Fibroblast of skin of abdomen (primary cell): ENCODE results near the gene ZFAND3.

Experiments used
- DNase-seq: peaks from one replicate; pipeline ENCODE4 v3.0.0-alpha.2; 2013

Gene ZFAND3

GRCh38 chr6:37897818-37898515 lies 78.4 kb downstream of the ZFAND3 start:
- no peak for DNase-seq

GRCh38 chr6:37903351-37904340 lies 84.1 kb downstream of the ZFAND3 start:
- no peak for DNase-seq

DNA sequence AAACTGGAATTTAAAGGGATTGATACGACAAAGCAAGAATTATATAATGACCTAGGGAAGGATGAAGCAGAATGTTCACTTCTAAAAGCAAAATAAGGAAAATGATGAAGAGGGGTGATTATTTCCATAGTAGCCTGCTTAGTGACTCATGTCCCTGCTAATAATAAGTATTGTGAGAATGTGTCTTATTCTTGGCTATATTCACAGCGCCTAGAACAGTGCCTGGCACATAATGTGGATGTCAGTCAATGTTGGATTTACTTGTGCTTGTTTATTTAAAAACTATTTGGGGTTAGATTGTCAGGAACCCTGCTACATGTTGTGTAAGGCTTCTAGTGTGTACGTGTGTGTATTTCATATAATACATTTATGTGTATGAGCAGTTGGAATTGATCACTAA lies 85.1 kb downstream of the ZFAND3 start:
- DNase-seq: no peak

DNA sequence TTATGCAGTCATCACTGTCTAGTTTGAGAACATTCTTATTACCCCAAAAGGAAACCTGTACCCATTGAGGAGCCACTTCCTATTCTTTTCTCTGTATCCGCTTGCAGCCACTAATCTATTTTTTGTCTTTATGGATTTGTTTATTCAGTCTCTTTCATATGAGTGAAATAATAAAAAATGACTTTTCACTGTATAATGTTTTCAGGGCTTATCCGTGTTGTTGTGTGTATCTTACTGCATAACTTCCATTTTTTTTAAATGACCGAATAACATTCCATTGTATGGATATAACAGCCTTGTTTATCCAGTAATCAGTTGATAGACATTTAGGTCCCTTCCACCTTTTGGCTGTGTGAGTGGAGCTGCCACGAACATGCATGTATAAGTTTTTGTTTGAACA lies 86.6 kb downstream of the ZFAND3 start:
- DNase-seq: no peak

- DNase-seq: no peak
Measured at GRCh38 chr6:37910998-37911397, 91.5 kb downstream of the ZFAND3 start.

DNA sequence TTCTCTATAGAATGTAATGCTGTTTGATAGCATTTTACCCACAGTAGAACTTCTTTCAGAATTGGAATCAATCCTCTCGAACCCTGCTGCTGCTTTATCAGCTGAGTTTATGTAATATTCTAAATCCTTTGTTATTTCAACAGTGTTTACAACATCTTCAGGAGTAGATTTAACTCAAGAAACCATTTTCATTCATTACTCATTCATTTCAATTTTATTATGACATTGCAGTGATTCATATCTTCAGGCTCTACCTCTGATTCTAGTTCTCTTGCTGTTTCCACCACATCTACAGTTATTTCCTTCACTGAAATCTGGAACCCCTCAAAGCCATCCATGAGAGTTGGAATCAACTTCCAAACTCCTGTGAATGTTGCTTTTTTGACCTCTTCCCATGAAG lies 93.7 kb downstream of the ZFAND3 start:
- peak; percentile 4 for DNase-seq

GRCh38 chr6:37915463-37915862 lies 95.9 kb downstream of the ZFAND3 start:
- no peak for DNase-seq

DNA sequence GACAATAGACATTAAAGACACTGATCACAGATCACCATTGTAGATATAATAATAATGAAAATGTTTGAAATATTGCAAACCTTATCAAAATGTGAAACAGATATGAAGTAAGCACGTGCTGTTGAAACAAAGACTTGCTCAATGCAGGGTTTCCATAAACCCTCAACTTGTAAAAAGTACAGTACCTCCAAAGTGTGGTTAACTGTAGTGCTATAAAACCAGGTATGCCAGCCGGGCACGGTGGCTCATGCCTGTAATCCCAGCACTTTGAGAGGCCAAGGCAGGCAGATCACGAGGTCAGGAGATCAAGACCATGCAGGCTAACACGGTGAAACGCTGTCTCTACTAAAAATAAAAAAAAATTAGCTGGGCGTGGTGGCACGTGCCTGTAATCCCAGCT lies 96.6 kb downstream of the ZFAND3 start:
- DNase-seq: no peak

- no peak for DNase-seq
Measured at GRCh38 chr6:37916675-37917074, 97.1 kb downstream of the ZFAND3 start.

DNA sequence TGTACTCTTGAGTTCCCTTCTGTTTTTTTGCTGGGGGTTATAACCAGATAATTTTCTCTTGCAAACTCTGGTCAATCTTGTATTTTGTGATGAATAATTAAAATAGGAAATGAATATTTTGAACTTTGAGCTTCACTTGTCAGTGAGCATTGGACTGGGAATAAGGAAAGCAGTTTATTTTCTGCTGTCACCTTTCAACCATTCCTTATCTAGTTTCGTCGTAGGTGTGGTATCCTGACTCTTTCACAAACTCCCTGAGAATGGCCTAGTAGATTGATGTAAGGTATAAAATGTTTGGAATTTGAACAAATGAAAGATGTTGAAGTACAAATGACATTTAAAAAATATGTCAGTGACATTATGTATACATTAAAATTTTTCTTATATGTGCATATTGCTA lies 98.0 kb downstream of the ZFAND3 start:
- DNase-seq: no peak

DNA sequence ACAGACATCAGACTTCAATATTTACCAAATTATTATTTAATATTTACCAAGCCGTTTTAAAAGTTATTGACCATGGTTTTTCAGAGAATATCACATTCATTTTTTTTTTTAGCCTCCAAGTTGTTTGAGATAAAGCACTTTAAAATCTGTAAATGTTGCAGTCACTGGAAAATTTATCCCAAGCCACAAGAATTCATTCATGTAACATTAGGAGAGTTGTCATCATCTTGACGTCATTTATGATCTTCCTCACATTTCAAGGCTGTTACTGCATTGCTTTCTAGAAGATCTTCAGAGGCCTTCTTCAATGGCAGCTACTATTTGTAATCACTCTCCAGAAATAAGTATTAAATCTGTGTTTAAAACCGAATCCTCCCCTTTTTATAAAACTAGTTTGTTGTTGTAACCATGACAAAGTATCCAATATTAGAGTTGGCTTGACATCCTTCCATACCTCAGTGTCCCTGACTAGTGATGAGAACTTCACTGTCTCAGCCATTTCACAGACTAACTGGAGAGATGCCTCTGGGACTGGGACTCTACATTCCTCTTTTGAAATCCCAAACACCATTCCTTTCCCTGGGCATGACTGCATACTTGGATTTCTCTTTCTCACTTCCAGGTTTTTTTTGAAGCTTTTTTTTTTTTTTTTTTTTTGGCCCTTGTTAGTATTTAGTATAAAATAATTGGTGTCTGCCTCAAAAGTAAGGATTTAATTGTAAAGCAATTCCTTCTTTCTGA lies 100.1 kb downstream of the ZFAND3 start:
- DNase-seq: peak; percentile 84

GRCh38 chr6:37920667-37921066 lies 101.1 kb downstream of the ZFAND3 start:
- DNase-seq: no peak

- no peak for DNase-seq
Measured at GRCh38 chr6:37922563-37922962, 103.0 kb downstream of the ZFAND3 start.

DNA sequence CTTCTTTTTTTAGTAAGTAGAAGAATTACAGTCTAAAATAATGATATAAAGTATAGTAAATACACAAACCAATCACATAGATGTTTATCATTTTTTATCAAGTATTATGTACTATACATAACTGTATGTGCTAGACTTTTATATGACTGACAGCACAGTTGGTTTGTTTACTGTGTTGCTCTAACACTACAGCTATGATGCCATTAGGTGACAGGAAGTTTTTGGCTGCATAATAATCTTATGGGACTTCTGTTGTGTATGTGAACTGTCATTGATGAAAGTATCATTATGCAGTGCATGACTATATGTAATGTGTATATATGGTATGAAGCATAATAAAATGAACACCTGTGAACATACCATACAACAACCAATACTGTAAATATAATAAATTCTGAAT lies 104.0 kb downstream of the ZFAND3 start:
- DNase-seq: no peak

DNA sequence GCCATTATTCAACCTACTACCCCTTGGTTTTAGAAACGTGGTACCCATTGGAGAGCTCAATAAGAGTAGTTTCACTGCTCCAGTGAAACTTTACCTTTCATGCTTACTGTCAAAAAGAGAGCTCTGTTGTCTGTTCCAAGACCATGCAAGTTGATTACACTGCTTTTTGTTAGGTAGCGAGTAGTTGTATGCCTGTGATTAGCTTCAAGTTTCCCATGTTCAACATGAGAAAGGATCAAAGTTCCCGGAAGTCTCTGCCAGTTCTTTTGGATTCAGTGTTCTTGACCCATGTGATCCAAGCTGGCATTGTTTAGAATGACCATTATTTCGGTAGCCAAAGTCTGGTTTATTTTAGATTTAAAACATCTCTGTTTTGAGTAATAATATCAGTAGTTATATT lies 107.1 kb downstream of the ZFAND3 start:
- no peak for DNase-seq

- DNase-seq: no peak
Measured at GRCh38 chr6:37928217-37928616, 108.7 kb downstream of the ZFAND3 start.

GRCh38 chr6:37930288-37930971 lies 110.9 kb downstream of the ZFAND3 start:
- no peak for DNase-seq

DNA sequence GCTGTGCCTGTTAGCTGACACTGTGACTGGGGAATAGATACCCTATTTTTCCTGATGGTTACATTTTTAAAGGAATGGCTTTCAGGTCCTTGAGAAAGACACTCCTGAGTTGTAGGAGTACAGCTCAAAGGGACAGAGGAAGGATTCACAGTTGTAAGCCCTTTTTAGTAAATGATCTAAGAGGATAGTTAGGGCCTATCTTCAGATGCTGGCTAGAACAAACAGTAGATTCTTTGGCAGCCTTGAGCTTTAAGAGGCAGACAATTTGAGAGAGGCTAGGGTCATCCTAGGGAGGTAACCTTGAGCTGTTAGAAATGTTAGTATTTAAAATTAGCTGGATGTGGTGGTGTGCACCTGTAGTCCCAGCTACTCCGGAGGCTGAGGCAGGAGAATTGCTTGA lies 111.5 kb downstream of the ZFAND3 start:
- no peak for DNase-seq

DNA sequence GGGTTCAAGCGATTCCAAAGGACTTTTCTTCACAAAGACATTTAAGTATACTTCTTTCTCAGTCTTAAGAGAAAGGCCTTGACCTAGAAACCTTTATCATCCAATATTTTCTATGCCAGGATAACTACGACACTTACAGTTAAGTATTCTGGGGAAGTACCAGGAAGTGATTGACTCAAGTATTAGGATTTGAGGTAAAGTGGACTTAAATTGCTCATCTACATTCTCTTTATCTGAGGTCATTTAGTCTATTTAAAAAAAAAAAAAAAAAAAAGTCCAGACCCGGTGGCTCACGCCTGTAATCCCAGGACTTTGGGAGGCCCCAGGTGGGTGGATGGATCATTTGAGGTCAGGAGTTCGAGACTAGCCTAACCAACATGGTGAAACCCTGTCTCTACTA lies 114.7 kb downstream of the ZFAND3 start:
- DNase-seq: peak; percentile 6

DNA sequence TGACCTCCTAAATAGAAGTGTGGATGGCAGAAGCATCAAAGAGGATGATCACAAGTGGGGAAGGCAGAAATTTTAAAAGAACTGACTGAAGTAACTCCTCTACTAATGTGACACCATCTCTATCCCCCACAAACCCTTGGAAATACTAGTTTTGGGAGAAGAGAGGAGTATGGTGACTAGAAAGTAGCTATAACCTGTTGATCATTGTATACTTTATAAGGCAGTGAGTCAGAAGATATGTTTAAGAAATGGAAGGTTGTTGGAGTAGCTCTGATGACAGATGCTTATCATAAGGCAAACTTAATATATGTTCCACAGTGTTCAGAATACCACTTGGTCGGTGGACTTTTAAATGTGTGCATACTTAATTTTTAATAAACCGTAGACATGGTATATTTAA lies 116.6 kb downstream of the ZFAND3 start:
- no peak for DNase-seq

DNA sequence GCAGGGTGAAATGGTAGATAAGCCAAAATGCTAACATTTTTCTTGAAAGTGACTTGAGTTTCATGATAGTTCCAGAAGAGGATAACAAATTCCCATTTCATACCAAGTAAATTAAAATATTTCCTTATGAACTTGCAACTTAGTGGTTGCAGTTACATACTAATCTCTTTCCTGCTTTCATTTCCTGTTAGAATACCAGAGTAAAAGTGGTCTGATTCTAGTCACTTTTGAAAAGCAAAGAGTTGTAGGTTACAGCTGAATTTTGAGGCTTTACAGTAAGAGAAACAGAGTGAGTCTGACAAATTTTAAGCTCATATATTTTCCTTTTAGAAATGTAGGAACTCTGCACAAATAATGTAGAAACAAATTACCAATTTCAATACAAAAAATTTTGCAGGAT lies 117.4 kb downstream of the ZFAND3 start:
- DNase-seq: no peak

DNA sequence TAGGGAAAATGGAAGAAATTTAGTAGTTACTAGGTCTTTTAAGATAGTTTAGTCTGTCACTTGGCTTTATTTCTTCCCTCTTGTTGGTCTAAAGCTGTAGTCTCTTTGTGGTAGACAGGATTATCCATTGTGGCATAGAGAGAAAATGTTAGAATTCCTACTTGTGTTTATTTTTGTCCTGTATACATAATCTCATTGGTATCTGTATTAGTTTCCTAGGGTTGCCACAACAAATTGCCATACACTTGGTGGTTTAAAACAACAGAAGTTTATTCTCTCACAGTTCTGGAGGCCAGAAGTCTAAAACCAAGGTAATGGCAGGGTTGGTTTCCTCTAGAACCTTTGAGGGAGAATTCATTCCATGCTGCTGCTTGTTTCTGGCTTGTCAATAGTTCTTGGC lies 119.4 kb downstream of the ZFAND3 start:
- no peak for DNase-seq
